ENCODE data around the gene GNPDA1. TPM values are rescaled to one million over a fixed set of nuclear protein-coding genes. Genes with fewer than 3 reads are reported as not detected.

The GNPDA1 gene
- total and polyA plus RNA-seq, 2 of the 4 experiments (the other 2 are of a cell fraction), result 23.1 to 60.6 TPM

GRCh38 chr5:141957367-141957996, 55.3 kb downstream of the GNPDA1 start:
- Histone ChIP-seq H4K5ac (ENCODE audit: low read depth, low read length) (no peak overlapping the region), H2BK120ac (ENCODE audit: low read depth, low read length) (no peak overlapping the region), H3K4ac (ENCODE audit: low read depth, low read length) (no peak overlapping the region), H3K56ac (ENCODE audit: extremely low read depth, insufficient read depth, low read length) (no peak overlapping the region), H3K23ac (ENCODE audit: low read depth, low read length) (no peak overlapping the region), H3K4me2 (ENCODE audit: low read depth, low read length) (no peak overlapping the region), H3K18ac (ENCODE audit: low read depth, low read length) (no peak overlapping the region), H2AFZ (replicated peaks; ENCODE audit: low read length, poor library complexity) (no peak overlapping the region), H3K9ac (ENCODE audit: low read depth, low read length) (no peak overlapping the region), H4K20me1 (ENCODE audit: insufficient read depth, low read length) (no peaks in the 10 kb centered on the region; the same call in 1 of the 2 replicates), H4K8ac (ENCODE audit: low read depth in 2 of 2, low read length in 2 of 2) (no peak overlapping the region), H2BK15ac (ENCODE audit: low read depth, low read length) (no peak overlapping the region), H3K9me3 (ENCODE audit: control insufficient read depth, insufficient read depth, low read length) (no peaks in the 10 kb centered on the region), H3K27me3 (ENCODE audit: control insufficient read depth, insufficient read depth, low read length) (peaks cover 21% of the 10 kb centered on the region), H3K4me3 (ENCODE audit: insufficient read depth, low read depth, low read length) (no peak overlapping the region), H2AK5ac (ENCODE audit: low read depth, low read length) (no peak overlapping the region), H3K79me1 (ENCODE audit: low read depth in 1 of 2, low read length in 2 of 2) (no peaks in the 10 kb centered on the region), H3K27ac (ENCODE audit: insufficient read depth, low read length) (no peak overlapping the region), H3K14ac (replicated peaks; ENCODE audit: low read depth, low read length) (no peak overlapping the region), H3K4me1 (ENCODE audit: control insufficient read depth, insufficient read depth, low read length) (no peaks in the 10 kb centered on the region), H2AK9ac (replicated peaks; ENCODE audit: low read depth, low read length, poor library complexity) (no peak overlapping the region), H3K9me1 (ENCODE audit: insufficient read depth, low read length) (no peaks in the 10 kb centered on the region), H4K91ac (ENCODE audit: insufficient read depth, low read depth, low read length) (no peak overlapping the region), H3K36me3 (ENCODE audit: control insufficient read depth, insufficient read depth, low read length) (no peaks in the 10 kb centered on the region), H2BK5ac (ENCODE audit: low read depth, low read length, poor library complexity, severe bottlenecking) (no peak overlapping the region), H2BK20ac (ENCODE audit: low read depth, low read length) (no peak overlapping the region)
- in situ Hi-C loops (cut with MboI; ENCODE audit: low sequenced_read_pairs) (loop anchor here (5.0 kb wide), 2 partner anchors 80 to 265 kb away; partner anchors contain the start of gene PCDH1), dilution Hi-C loops (cut with HindIII; ENCODE audit: low sequenced_read_pairs, unreplicated experiment) (no loop called here), intact Hi-C loops (cut with micrococcal nuclease) (no loop called here)
- 63% methylated on average over 14 of the region's 16 CpGs; no CpG with 5 or more reads in 1 of the 2 experiments for WGBS, 2 experiments (ENCODE audit: extremely low coverage in 2 of 2, insufficient read length in 1 of 2)
- BruUV-seq (replicated peaks), result no TSS peak
- ATAC-seq (ENCODE audit: low read depth) (no peak), DNase-seq (no peak)
- TF ChIP-seq CHD1 (IDR thresholded peaks at IDR 0.05; ENCODE audit: low read depth, low read length) (no peak), MAZ (IDR thresholded peaks at IDR 0.05; ENCODE audit: borderline replicate concordance, low read depth, low read length) (no peak), RFX5 (IDR thresholded peaks at IDR 0.05; ENCODE audit: low read depth, low read length) (no peak), RAD21 (IDR thresholded peaks at IDR 0.05; ENCODE audit: low read length) (no peak), FOS (IDR thresholded peaks at IDR 0.05; ENCODE audit: low read depth, low read length) (no peak), ELK1 (IDR thresholded peaks at IDR 0.05; ENCODE audit: borderline replicate concordance, low read depth, low read length) (no peak), POLR2A (IDR thresholded peaks at IDR 0.05; ENCODE audit: low read depth, low read length) (no peak), RCOR1 (IDR thresholded peaks at IDR 0.05; ENCODE audit: insufficient replicate concordance, low read length) (no peak), CTCF (conservative IDR thresholded peaks at IDR 0.05; ENCODE audit: low read depth, low read length) (no peak), MAFK (IDR thresholded peaks at IDR 0.05; ENCODE audit: low read depth, low read length) (no peak), BHLHE40 (IDR thresholded peaks at IDR 0.05; ENCODE audit: low read depth, low read length) (no peak), NFE2L2 (IDR thresholded peaks at IDR 0.05; ENCODE audit: low read depth, low read length) (no peak), SMC3 (IDR thresholded peaks at IDR 0.05; ENCODE audit: low read depth, low read length) (no peak)
- POLR2A ChIA-PET (ENCODE audit: unreplicated experiment), result no interaction called here
- CTCF ChIA-PET, result interaction anchor here (1.1 to 1.5 kb wide), 2 partner anchors 34 to 265 kb away, joined by 3 read pairs; partner anchors contain the start of gene DELE1
